ENCODE results near the gene NBR1. TPM values are rescaled to one million over a fixed set of nuclear protein-coding genes. Genes with fewer than 3 reads are reported as not detected.
"Not testable (repeated sequence)": the region's sequence is repeated elsewhere in the genome, so short reads cannot be mapped to it uniquely, and the experiment has no call there.

NBR1 gene
- polyA plus RNA-seq (ENCODE audit: low read depth in 6 of 6): 10 to 100 TPM; 42.9 to 55.5 (median 49.9) TPM

GRCh38 chr17:43170766-43171585 is at the start of gene NBR1:
Gene NBR1 (plus strand): TSS chr17:43171214. CDS start chr17:43175800, 4,586 bp downstream.
- DNase-seq (peak; percentile 97), ATAC-seq (ENCODE audit: low read depth in 2 of 2) (peak; percentile 72)
- Mint-ChIP-seq H3K9me3 (no peaks in the 10 kb centered on the region), H3K36me3 (no peaks in the 10 kb centered on the region), H3K27ac (no peak within 1 kb of the TSS), H3K4me3 (no peak within 1 kb of the TSS), H3K27me3 (no peaks in the 10 kb centered on the region), H3K4me1 (peaks cover 15 to 24% (median 16%) of the 10 kb centered on the region in 3 donors)

- H3K4me3 Mint-ChIP-seq: peak within 1 kb of the TSS; percentile 86 to 99 (median 97)
- DNase-seq (peak; percentile 95), ATAC-seq (ENCODE audit: low read depth in 2 of 2) (peak; percentile 99)
- H3K27me3 Mint-ChIP-seq: no peaks in the 10 kb centered on the region
- no peaks in the 10 kb centered on the region for H3K36me3 Mint-ChIP-seq
- H3K27ac Mint-ChIP-seq: peak within 1 kb of the TSS; percentile 93 to 98 (median 96)
- H3K9me3 Mint-ChIP-seq: no peaks in the 10 kb centered on the region
- H3K4me1 Mint-ChIP-seq: peaks cover 20 to 48% (median 25%) of the 10 kb centered on the region in 3 donors
Measured at GRCh38 chr17:43125133-43125966, 45.7 kb upstream of the NBR1 start, which contains the start of gene BRCA1. Gene BRCA1 (minus strand): TSS chr17:43125364. CDS start chr17:43124096, 1,268 bp downstream.

GRCh38 chr17:43125967-43126910 is 44.8 kb upstream of the NBR1 start:
- H3K27ac Mint-ChIP-seq: peak overlapping the region in 5 of 6 donors; percentile 41 to 98 (median 97)
- ATAC-seq (ENCODE audit: low read depth in 2 of 2) (no peak), DNase-seq (no peak)
- no peaks in the 10 kb centered on the region for H3K36me3 Mint-ChIP-seq
- peak overlapping the region; percentile 86 to 99 (median 97) for H3K4me3 Mint-ChIP-seq
- H3K27me3 Mint-ChIP-seq: no peaks in the 10 kb centered on the region
- no peaks in the 10 kb centered on the region for H3K9me3 Mint-ChIP-seq
- H3K4me1 Mint-ChIP-seq: peaks cover 23 to 48% (median 30%) of the 10 kb centered on the region in 3 donors

GRCh38 chr17:43126911-43127290 is 44.1 kb upstream of the NBR1 start:
- Mint-ChIP-seq H3K4me1 (peaks cover 23 to 48% (median 30%) of the 10 kb centered on the region in 3 donors), H3K4me3 (peak overlapping the region in 7 of 8 donors; percentile 15 to 76 (median 54)), H3K27ac (peak overlapping the region in 3 of 6 donors; percentile 31 to 42 (median 38)), H3K36me3 (no peaks in the 10 kb centered on the region), H3K27me3 (no peaks in the 10 kb centered on the region), H3K9me3 (no peaks in the 10 kb centered on the region)
- DNase-seq (no peak), ATAC-seq (ENCODE audit: low read depth in 2 of 2) (no peak)

GRCh38 chr17:43127333-43127876 is 43.6 kb upstream of the NBR1 start:
- not testable (repeated sequence) for H3K36me3 Mint-ChIP-seq; DNase-seq; H3K9me3 Mint-ChIP-seq; H3K27me3 Mint-ChIP-seq; ATAC-seq (ENCODE audit: low read depth in 2 of 2)
- H3K4me3 Mint-ChIP-seq: peak overlapping the region; percentile 9 to 76 (median 52)
- H3K4me1 Mint-ChIP-seq: peaks cover 23 to 50% (median 30%) of the 10 kb centered on the region in 3 donors
- H3K27ac Mint-ChIP-seq: peak overlapping the region in 4 of 6 donors; percentile 28 to 42 (median 34)

GRCh38 chr17:43129671-43130010 is 41.4 kb upstream of the NBR1 start:
- Mint-ChIP-seq H3K4me1 (peaks cover 27 to 54% (median 32%) of the 10 kb centered on the region in 3 donors), H3K27me3 (no peaks in the 10 kb centered on the region), H3K4me3 (peak overlapping the region in 1 of 8 donors; percentile 30), H3K27ac (peak overlapping the region in 4 of 6 donors; percentile 29 to 70 (median 66)), H3K9me3 (no peaks in the 10 kb centered on the region), H3K36me3 (no peaks in the 10 kb centered on the region)
- ATAC-seq (ENCODE audit: low read depth in 2 of 2) (no peak), DNase-seq (no peak)

- ATAC-seq (ENCODE audit: low read depth in 2 of 2): no peak
- Mint-ChIP-seq H3K9me3 (no peaks in the 10 kb centered on the region), H3K36me3 (no peaks in the 10 kb centered on the region), H3K27ac (peak overlapping the region in 1 of 6 donors; percentile 22), H3K4me3 (no peak overlapping the region), H3K27me3 (no peaks in the 10 kb centered on the region), H3K4me1 (peaks cover 12 to 46% (median 23%) of the 10 kb centered on the region in 3 donors)
- DNase-seq: no peak
Measured at GRCh38 chr17:43132117-43132516, 38.9 kb upstream of the NBR1 start.

- H3K9me3 Mint-ChIP-seq; H3K36me3 Mint-ChIP-seq; H3K27me3 Mint-ChIP-seq; ATAC-seq (ENCODE audit: low read depth in 2 of 2); DNase-seq: not testable (repeated sequence)
- peak overlapping the region in 2 of 6 donors; percentile 12 to 79 for H3K27ac Mint-ChIP-seq
- peak overlapping the region in 1 of 8 donors; percentile 54 for H3K4me3 Mint-ChIP-seq
- peaks cover 14 to 38% (median 22%) of the 10 kb centered on the region in 3 donors for H3K4me1 Mint-ChIP-seq
Measured at GRCh38 chr17:43133439-43133838, 37.6 kb upstream of the NBR1 start.

GRCh38 chr17:43134774-43135453 is 36.1 kb upstream of the NBR1 start:
- no peaks in the 10 kb centered on the region for H3K27me3 Mint-ChIP-seq
- H3K4me3 Mint-ChIP-seq: no peak overlapping the region
- no peaks in the 10 kb centered on the region for H3K9me3 Mint-ChIP-seq
- H3K27ac Mint-ChIP-seq: no peak overlapping the region
- no peak for ATAC-seq (ENCODE audit: low read depth in 2 of 2)
- peaks cover 14 to 23% (median 22%) of the 10 kb centered on the region in 3 donors for H3K4me1 Mint-ChIP-seq
- no peak for DNase-seq
- no peaks in the 10 kb centered on the region for H3K36me3 Mint-ChIP-seq

- no peaks in the 10 kb centered on the region for H3K36me3 Mint-ChIP-seq
- peaks cover 16 to 25% (median 21%) of the 10 kb centered on the region in 3 donors for H3K4me1 Mint-ChIP-seq
- no peak for DNase-seq
- no peak overlapping the region for H3K4me3 Mint-ChIP-seq
- ATAC-seq (ENCODE audit: low read depth in 2 of 2): no peak
- no peak overlapping the region for H3K27ac Mint-ChIP-seq
- H3K27me3 Mint-ChIP-seq: no peaks in the 10 kb centered on the region
- no peaks in the 10 kb centered on the region for H3K9me3 Mint-ChIP-seq
Measured at GRCh38 chr17:43135454-43135819, 35.6 kb upstream of the NBR1 start.

- DNase-seq; H3K36me3 Mint-ChIP-seq; H3K4me3 Mint-ChIP-seq; ATAC-seq (ENCODE audit: low read depth in 2 of 2); H3K27me3 Mint-ChIP-seq; H3K9me3 Mint-ChIP-seq: not testable (repeated sequence)
- Mint-ChIP-seq H3K4me1 (peaks cover 15 to 27% (median 21%) of the 10 kb centered on the region in 3 donors), H3K27ac (peak overlapping the region in 1 of 6 donors; percentile 56)
Measured at GRCh38 chr17:43136574-43136973, 34.4 kb upstream of the NBR1 start.

GRCh38 chr17:43138531-43138930 is 32.5 kb upstream of the NBR1 start:
- not testable (repeated sequence) for H3K36me3 Mint-ChIP-seq; H3K27me3 Mint-ChIP-seq; DNase-seq; H3K27ac Mint-ChIP-seq; H3K9me3 Mint-ChIP-seq; ATAC-seq (ENCODE audit: low read depth in 2 of 2); H3K4me3 Mint-ChIP-seq
- peaks cover 13 to 24% (median 16%) of the 10 kb centered on the region in 3 donors for H3K4me1 Mint-ChIP-seq

Data from naive B cell (primary cell).